ENCODE results near the gene COA1. TPM values are rescaled to one million over a fixed set of nuclear protein-coding genes. Genes with fewer than 3 reads are reported as not detected.

The COA1 gene
- total RNA-seq, 1 donor from 2014 or later: 50.0 TPM

DNA sequence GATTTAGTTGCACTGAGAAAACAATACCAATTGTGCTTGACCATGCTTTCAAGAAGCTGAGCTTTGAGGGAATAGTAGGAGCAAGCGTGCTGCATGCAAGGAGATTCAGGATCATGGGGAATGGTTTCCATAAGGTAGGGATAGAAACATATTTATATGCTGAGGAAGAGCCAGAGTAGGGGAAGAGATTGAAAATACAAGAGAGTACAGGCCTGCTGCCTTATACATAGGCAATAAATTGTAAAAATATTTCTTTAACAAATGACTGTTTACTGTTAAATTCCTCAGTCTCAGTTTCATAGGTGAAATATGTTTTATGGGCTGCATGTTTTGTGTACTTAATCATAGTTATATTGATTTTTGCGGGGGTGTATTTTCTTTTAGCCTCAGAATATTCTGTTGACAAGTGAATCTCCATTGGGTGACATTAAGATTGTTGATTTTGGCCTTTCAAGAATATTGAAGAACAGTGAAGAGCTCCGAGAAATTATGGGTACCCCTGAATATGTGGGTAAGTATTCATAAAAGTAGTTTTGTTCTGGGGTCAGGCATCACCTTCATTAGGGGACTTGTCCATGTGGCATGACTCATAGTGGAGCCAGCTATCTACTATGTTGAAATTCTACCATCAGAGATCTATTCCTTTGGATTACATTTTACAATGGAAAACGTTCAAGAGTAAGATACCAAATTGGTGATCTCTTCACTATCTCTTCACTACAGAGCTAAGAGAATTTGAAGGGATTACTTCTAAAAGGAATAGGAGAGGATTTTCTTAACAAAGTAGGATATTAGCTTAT, 109.9 kb downstream of the COA1 start:
- H3K4me3 ChIP-seq (ENCODE audit: low read depth, low read length): no peak overlapping the region
- H3K36me3 ChIP-seq (ENCODE audit: control insufficient read depth, insufficient read depth, low read length): peaks cover 15% of the 10 kb centered on the region
- FAIRE-seq (no peak), DNase-seq (ENCODE audit: low read depth) (no peak)
- TF ChIP-seq, protein P1, sequence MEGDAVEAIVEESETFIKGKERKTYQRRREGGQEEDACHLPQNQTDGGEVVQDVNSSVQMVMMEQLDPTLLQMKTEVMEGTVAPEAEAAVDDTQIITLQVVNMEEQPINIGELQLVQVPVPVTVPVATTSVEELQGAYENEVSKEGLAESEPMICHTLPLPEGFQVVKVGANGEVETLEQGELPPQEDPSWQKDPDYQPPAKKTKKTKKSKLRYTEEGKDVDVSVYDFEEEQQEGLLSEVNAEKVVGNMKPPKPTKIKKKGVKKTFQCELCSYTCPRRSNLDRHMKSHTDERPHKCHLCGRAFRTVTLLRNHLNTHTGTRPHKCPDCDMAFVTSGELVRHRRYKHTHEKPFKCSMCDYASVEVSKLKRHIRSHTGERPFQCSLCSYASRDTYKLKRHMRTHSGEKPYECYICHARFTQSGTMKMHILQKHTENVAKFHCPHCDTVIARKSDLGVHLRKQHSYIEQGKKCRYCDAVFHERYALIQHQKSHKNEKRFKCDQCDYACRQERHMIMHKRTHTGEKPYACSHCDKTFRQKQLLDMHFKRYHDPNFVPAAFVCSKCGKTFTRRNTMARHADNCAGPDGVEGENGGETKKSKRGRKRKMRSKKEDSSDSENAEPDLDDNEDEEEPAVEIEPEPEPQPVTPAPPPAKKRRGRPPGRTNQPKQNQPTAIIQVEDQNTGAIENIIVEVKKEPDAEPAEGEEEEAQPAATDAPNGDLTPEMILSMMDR (IDR thresholded peaks at IDR 0.05; ENCODE audit: insufficient read depth, low read length, severe bottlenecking): no peak
- H3K27me3 ChIP-seq (ENCODE audit: control insufficient read depth, insufficient read depth, low read length): no peaks in the 10 kb centered on the region

DNA sequence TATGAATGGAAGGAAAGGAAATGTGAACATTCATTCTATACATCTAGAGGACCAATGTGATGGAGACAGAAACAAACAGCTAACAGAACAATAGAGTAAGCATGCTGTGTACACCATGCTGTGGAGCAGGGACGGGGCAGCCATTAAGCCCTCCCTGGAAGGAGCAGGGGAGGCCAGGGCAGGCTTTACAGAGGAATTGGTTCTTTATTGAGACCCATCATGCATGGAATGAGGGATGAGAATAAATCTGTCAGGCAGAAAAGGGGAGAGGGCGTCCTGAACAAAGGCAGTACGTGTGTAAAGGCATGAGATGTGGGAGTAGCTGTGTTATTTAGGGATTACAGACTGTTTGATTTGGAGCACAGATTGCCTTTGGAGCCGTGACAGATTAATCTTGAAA, 111.2 kb downstream of the COA1 start:
- Histone ChIP-seq H3K36me3 (ENCODE audit: control insufficient read depth, insufficient read depth, low read length) (peaks cover 15% of the 10 kb centered on the region), H3K27me3 (ENCODE audit: control insufficient read depth, insufficient read depth, low read length) (no peaks in the 10 kb centered on the region), H3K4me3 (ENCODE audit: low read depth, low read length) (no peak overlapping the region)
- no peak for FAIRE-seq
- TF ChIP-seq, protein P1 (IDR thresholded peaks at IDR 0.05; ENCODE audit: insufficient read depth, low read length, severe bottlenecking): no peak
- DNase-seq (ENCODE audit: low read depth): no peak

DNA sequence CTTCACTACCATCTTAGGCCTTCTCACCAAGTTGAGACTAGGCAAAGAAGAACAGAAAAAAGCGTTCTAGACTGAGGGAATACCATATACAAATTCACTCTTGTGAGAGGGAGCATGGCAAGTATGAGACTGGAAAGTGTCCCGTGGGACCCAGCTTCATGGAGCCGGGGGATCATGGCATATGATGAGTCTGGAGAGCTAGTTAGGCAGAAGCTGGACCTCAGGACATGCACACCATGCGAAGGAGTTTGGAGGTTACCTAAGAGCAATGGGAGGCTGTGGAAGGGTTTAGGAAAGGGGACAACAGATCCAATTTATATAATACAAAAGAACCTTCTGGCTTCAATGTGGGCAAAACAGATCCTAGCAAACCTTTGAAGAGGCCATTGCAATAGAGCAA, 112.3 kb downstream of the COA1 start:
- no peak for DNase-seq (ENCODE audit: low read depth)
- H3K4me3 ChIP-seq (ENCODE audit: low read depth, low read length): no peak overlapping the region
- H3K27me3 ChIP-seq (ENCODE audit: control insufficient read depth, insufficient read depth, low read length): no peaks in the 10 kb centered on the region
- FAIRE-seq: no peak
- peaks cover 13% of the 10 kb centered on the region for H3K36me3 ChIP-seq (ENCODE audit: control insufficient read depth, insufficient read depth, low read length)
- TF ChIP-seq, protein P1 (IDR thresholded peaks at IDR 0.05; ENCODE audit: insufficient read depth, low read length, severe bottlenecking): no peak

DNA sequence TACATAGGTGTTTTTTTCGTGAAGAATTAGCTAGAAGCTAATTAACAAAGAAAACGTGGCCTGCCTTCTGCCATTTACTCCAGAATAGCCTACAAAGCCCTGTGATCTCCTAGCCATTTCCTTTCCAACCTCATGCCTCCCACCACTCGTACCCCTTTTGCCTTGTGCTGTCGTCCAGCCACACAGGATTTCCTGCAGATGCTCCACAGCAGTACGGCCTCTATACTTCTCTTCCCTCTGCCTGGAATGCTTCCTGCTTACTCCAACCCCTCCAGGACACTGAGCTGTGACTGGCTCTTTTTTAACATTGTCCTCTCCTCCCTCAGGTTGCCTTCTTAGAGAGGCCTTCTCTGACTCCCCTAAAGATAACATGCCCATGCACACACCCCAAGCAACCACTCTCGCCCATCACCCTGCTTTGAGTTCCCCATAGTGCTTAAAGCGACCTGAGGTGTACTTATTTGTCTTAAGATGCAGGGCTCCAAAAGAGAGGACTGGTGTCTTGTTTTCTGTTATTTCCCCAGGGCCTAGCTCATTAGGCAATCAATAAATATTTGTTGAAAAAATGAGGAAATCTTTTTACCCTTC, 113.7 kb downstream of the COA1 start:
- peaks cover 16% of the 10 kb centered on the region for H3K36me3 ChIP-seq (ENCODE audit: control insufficient read depth, insufficient read depth, low read length)
- no peak for DNase-seq (ENCODE audit: low read depth)
- H3K4me3 ChIP-seq (ENCODE audit: low read depth, low read length): no peak overlapping the region
- TF ChIP-seq, protein P1 (IDR thresholded peaks at IDR 0.05; ENCODE audit: insufficient read depth, low read length, severe bottlenecking): no peak
- H3K27me3 ChIP-seq (ENCODE audit: control insufficient read depth, insufficient read depth, low read length): no peaks in the 10 kb centered on the region
- no peak for FAIRE-seq

DNA sequence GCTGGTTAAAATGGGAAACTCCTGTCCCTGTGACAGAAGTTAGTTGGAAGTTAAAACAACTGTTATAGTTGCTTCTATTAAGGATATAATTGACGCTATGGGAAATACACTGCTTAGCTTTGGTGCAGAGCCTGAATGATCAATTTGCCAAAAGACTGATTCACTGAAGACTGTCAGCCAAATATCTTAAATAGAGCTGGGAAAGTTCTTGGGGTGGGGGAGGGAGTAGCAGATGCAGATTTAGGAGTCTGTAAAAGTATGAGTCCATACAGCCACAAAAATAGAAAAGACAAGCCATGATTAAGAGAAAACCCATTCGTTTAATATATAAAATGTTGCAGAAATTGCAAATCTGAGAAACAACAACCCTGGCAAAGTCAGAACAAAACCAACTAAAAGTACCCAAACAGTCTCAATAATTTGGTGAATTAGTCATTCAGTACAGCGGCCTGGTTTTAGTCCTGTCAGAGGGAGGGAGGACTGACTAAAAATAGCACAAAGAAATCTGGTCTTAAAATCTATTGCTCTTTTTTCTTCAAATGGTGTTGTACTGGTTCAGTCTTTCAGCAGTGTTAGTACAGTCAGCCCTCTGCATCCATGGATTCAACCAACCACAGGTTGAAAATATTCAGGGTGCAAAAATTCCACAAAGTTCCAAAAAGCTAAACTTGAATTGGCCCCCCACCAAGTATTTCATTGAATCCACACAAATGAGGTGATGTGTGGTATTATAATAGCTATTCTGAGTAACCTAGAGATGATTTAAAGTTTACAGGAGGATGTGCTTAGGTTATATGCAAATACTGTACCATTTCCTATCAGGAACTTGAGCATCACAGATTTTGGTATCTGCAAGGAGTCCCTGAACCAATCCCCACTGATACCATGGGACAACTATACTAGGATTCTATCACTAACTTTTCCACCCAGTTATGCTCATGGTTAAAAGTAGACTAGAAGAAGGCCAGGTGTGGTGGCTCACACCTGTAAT, 116.4 kb downstream of the COA1 start:
- no peak overlapping the region for H3K4me3 ChIP-seq (ENCODE audit: low read depth, low read length)
- no peaks in the 10 kb centered on the region for H3K27me3 ChIP-seq (ENCODE audit: control insufficient read depth, insufficient read depth, low read length)
- H3K36me3 ChIP-seq (ENCODE audit: control insufficient read depth, insufficient read depth, low read length): peaks cover 22% of the 10 kb centered on the region
- DNase-seq (ENCODE audit: low read depth) (no peak), FAIRE-seq (no peak)
- TF ChIP-seq, protein P1 (IDR thresholded peaks at IDR 0.05; ENCODE audit: insufficient read depth, low read length, severe bottlenecking): no peak
